ENCODE data around the gene NGEF. TPM values are rescaled to one million over a fixed set of nuclear protein-coding genes. Genes with fewer than 3 reads are reported as not detected.

The NGEF gene
- total and polyA plus RNA-seq, 4 donors = 15.4 to 46.3 (median 29.2) TPM

GRCh38 chr2:232982926-232983668 is 30.0 kb downstream of the NGEF start:
- Histone ChIP-seq H3K36me3 (ENCODE audit: control insufficient read depth, insufficient read depth, low read length) (no peaks in the 10 kb centered on the region), H3K27ac (ENCODE audit: low read depth, low read length) (no peak overlapping the region), H3K9me3 (ENCODE audit: control insufficient read depth, insufficient read depth, low read length) (no peaks in the 10 kb centered on the region), H3K27me3 (ENCODE audit: control insufficient read depth, insufficient read depth, low read length) (no peaks in the 10 kb centered on the region), H3K4me1 (ENCODE audit: control insufficient read depth, insufficient read depth, low read length) (peaks cover 5% of the 10 kb centered on the region), H3K4me3 (ENCODE audit: low read depth, low read length) (no peak overlapping the region)
- DNase-seq (ENCODE audit: low read depth in 4 of 6, low spot score in 6 of 6) = no peak
- 49% methylated on average over 14 of the region's 15 CpGs for WGBS (ENCODE audit: insufficient coverage)

- 85% methylated on average over 2 of the region's 5 CpGs for WGBS (ENCODE audit: insufficient coverage)
- Histone ChIP-seq H3K27me3 (ENCODE audit: control insufficient read depth, insufficient read depth, low read length) (no peaks in the 10 kb centered on the region), H3K36me3 (ENCODE audit: control insufficient read depth, insufficient read depth, low read length) (no peaks in the 10 kb centered on the region)
Observed at GRCh38 chr2:232981767-232982360, 31.2 kb downstream of the NGEF start.

DNA sequence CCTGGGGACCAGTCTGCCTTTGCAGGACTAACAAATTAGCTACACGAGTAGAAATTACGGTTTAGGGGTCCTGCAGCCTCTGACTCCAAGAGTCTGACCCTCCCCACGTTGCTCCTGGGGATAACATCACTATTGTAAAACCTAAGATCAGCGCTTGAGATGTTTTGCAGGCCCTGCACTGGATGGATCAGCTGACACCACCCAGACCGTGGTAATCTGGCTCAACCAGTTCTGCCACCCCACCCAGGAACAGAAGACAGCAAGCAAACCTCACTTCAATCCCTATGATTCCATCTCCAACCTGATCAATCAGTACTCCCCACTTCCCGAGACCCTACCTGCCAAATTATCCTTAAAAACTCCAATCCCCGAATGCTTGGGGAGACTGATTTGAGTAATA is 31.7 kb downstream of the NGEF start:
- Histone ChIP-seq H3K4me3 (ENCODE audit: low read depth, low read length) (no peak overlapping the region), H3K9me3 (ENCODE audit: control insufficient read depth, insufficient read depth, low read length) (no peaks in the 10 kb centered on the region), H3K4me1 (ENCODE audit: control insufficient read depth, insufficient read depth, low read length) (no peaks in the 10 kb centered on the region), H3K27me3 (ENCODE audit: control insufficient read depth, insufficient read depth, low read length) (no peaks in the 10 kb centered on the region), H3K27ac (ENCODE audit: low read depth, low read length) (no peak overlapping the region), H3K36me3 (ENCODE audit: control insufficient read depth, insufficient read depth, low read length) (no peaks in the 10 kb centered on the region)
- DNase-seq (ENCODE audit: low read depth in 4 of 6, low spot score in 6 of 6) = no peak
- 66% methylated on average over 3 of the region's 7 CpGs for WGBS (ENCODE audit: insufficient coverage)

More at GRCh38 chr2:232981767-232982360, 31.2 kb downstream of the NGEF start:
- no peak for DNase-seq (ENCODE audit: low read depth in 4 of 6, low spot score in 6 of 6)
- no peaks in the 10 kb centered on the region for H3K4me1 ChIP-seq (ENCODE audit: control insufficient read depth, insufficient read depth, low read length)
- no peak overlapping the region for H3K27ac ChIP-seq (ENCODE audit: low read depth, low read length)
- H3K4me3 ChIP-seq (ENCODE audit: low read depth, low read length) = no peak overlapping the region
- H3K9me3 ChIP-seq (ENCODE audit: control insufficient read depth, insufficient read depth, low read length) = no peaks in the 10 kb centered on the region

DNA sequence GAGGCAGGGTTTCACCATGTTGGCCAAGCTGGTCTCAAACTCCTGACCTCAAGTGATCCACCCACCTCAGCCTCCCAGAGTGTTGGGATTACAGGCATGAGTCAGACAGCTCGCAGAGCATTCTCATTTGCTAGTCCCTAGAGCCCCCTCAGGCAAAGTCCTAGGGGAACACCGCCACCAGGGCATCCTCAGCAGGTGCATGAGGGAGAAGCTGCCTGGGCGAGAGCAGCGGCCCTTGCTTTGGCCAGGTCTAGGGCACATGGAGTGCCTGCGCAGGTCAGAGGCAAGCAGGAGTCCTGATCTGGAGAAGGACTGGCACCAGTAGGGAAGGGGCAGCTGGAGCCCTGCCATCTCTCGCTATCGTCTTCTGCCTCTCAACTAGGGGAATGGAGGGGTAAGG is 32.4 kb downstream of the NGEF start:
- no peaks in the 10 kb centered on the region for H3K4me1 ChIP-seq (ENCODE audit: control insufficient read depth, insufficient read depth, low read length)
- no peak for DNase-seq (ENCODE audit: low read depth in 4 of 6, low spot score in 6 of 6)
- no peak overlapping the region for H3K27ac ChIP-seq (ENCODE audit: low read depth, low read length)
- no peaks in the 10 kb centered on the region for H3K27me3 ChIP-seq (ENCODE audit: control insufficient read depth, insufficient read depth, low read length)
- H3K36me3 ChIP-seq (ENCODE audit: control insufficient read depth, insufficient read depth, low read length) = no peaks in the 10 kb centered on the region
- H3K9me3 ChIP-seq (ENCODE audit: control insufficient read depth, insufficient read depth, low read length) = no peaks in the 10 kb centered on the region
- WGBS (ENCODE audit: insufficient coverage) = 77% methylated on average over 6 of the region's 7 CpGs
- H3K4me3 ChIP-seq (ENCODE audit: low read depth, low read length) = no peak overlapping the region

DNA sequence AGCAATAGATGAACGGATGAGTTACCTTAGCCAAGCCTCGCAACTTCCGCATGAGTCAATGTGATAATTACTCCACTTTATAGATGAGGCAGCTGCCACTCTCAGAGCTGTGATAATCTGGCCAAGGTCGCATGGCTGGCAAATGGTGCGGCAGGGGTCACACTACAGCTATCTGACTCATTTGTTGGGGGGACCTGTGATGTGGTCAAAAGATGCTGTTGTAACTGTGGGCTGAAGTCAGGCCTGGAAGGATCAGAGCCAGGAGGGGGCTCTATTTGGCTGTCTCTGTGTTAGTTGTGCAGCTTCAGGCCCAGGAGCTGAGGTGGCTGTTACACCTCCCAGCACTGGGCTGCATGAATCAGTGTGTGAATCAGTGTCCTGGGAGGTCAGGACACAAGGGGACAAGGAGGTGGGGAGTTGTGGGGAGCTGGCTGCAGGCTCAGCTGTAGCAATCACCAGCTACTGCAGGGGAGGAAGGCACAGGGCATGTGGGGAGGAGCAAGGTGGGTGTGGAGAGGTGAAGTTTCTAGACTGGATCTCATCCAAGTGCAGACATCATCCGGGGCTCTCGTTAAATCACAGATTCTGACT is 33.1 kb downstream of the NGEF start:
- no peak overlapping the region for H3K4me3 ChIP-seq (ENCODE audit: low read depth, low read length)
- WGBS (ENCODE audit: insufficient coverage) = 85% methylated on average over 3 of the region's 7 CpGs
- no peaks in the 10 kb centered on the region for H3K36me3 ChIP-seq (ENCODE audit: control insufficient read depth, insufficient read depth, low read length)
- H3K9me3 ChIP-seq (ENCODE audit: control insufficient read depth, insufficient read depth, low read length) = no peaks in the 10 kb centered on the region
- DNase-seq (ENCODE audit: low read depth in 4 of 6, low spot score in 6 of 6) = peak in 1 of 6 donors; percentile 29
- H3K27me3 ChIP-seq (ENCODE audit: control insufficient read depth, insufficient read depth, low read length) = no peaks in the 10 kb centered on the region
- H3K27ac ChIP-seq (ENCODE audit: low read depth, low read length) = no peak overlapping the region
- no peaks in the 10 kb centered on the region for H3K4me1 ChIP-seq (ENCODE audit: control insufficient read depth, insufficient read depth, low read length)

DNA sequence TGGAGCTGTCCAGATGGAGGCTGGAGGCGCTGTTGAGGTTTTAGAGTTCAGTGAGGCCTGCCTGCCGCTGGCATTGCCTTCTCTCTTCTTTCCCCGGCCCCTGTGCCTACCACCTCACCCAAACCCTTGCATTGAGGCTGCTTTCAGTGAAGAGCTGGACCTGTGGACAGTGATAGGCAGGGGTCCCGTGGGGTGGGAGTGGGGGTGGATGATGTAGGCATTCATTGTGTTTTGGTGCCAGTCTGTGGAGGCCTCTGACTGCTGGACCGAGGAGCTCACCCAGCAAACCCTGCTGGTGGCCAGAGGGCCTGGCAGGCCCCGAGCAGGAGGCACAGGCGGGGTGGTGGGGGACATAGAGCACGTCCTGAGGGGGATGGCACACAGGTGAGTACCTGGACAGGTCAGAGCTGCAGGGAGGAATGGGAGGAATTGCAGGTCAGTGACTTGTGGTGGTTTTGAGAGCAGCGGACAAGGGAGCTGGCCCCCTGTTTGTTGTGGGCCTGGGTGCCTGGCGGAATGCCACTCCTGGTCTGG is 35.6 kb downstream of the NGEF start:
- no peak overlapping the region for H3K27ac ChIP-seq (ENCODE audit: low read depth, low read length)
- no peaks in the 10 kb centered on the region for H3K4me1 ChIP-seq (ENCODE audit: control insufficient read depth, insufficient read depth, low read length)
- no peak for DNase-seq (ENCODE audit: low read depth in 4 of 6, low spot score in 6 of 6)
- H3K9me3 ChIP-seq (ENCODE audit: control insufficient read depth, insufficient read depth, low read length) = no peaks in the 10 kb centered on the region
- 90% methylated on average over 7 of the region's 10 CpGs for WGBS (ENCODE audit: insufficient coverage)
- H3K4me3 ChIP-seq (ENCODE audit: low read depth, low read length) = no peak overlapping the region
- no peaks in the 10 kb centered on the region for H3K27me3 ChIP-seq (ENCODE audit: control insufficient read depth, insufficient read depth, low read length)
- no peaks in the 10 kb centered on the region for H3K36me3 ChIP-seq (ENCODE audit: control insufficient read depth, insufficient read depth, low read length)

- no peak overlapping the region for H3K4me3 ChIP-seq (ENCODE audit: low read depth, low read length)
- 83% methylated on average over 20 of the region's 20 CpGs for WGBS (ENCODE audit: insufficient coverage)
- H3K9me3 ChIP-seq (ENCODE audit: control insufficient read depth, insufficient read depth, low read length) = no peaks in the 10 kb centered on the region
- no peak for DNase-seq (ENCODE audit: low read depth in 4 of 6, low spot score in 6 of 6)
- H3K27me3 ChIP-seq (ENCODE audit: control insufficient read depth, insufficient read depth, low read length) = no peaks in the 10 kb centered on the region
- no peak overlapping the region for H3K27ac ChIP-seq (ENCODE audit: low read depth, low read length)
- H3K36me3 ChIP-seq (ENCODE audit: control insufficient read depth, insufficient read depth, low read length) = no peaks in the 10 kb centered on the region
- no peaks in the 10 kb centered on the region for H3K4me1 ChIP-seq (ENCODE audit: control insufficient read depth, insufficient read depth, low read length)
Observed at GRCh38 chr2:232976666-232977437, 36.2 kb downstream of the NGEF start.

DNA sequence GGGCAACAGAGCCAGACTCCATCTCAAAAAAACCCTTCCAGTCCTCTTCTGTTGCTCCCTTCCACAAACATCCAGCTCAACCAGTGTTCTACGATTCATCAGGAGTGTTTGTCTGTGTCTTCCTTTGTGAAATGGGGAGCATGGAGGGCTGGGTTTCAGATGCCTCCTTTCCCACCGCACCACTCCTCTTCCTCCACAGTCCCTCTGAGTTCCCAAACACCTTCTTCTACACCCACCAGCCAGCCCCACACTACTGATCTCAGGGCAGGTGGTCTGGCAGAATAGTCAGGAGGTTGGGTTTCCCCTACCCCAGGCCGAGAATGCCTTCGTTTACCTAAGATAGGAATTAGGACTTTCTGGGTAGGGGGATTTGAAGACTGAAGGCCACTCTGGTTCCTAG is 36.9 kb downstream of the NGEF start:
- H3K4me1 ChIP-seq (ENCODE audit: control insufficient read depth, insufficient read depth, low read length) = no peaks in the 10 kb centered on the region
- no peak overlapping the region for H3K4me3 ChIP-seq (ENCODE audit: low read depth, low read length)
- H3K27me3 ChIP-seq (ENCODE audit: control insufficient read depth, insufficient read depth, low read length) = no peaks in the 10 kb centered on the region
- no peak for DNase-seq (ENCODE audit: low read depth in 4 of 6, low spot score in 6 of 6)
- H3K27ac ChIP-seq (ENCODE audit: low read depth, low read length) = no peak overlapping the region
- H3K9me3 ChIP-seq (ENCODE audit: control insufficient read depth, insufficient read depth, low read length) = no peaks in the 10 kb centered on the region
- no peaks in the 10 kb centered on the region for H3K36me3 ChIP-seq (ENCODE audit: control insufficient read depth, insufficient read depth, low read length)
- WGBS (ENCODE audit: insufficient coverage) = no CpG with 5 or more reads among the region's 4 CpGs

- DNase-seq (ENCODE audit: low read depth in 4 of 6, low spot score in 6 of 6) = no peak
- no peaks in the 10 kb centered on the region for H3K4me1 ChIP-seq (ENCODE audit: control insufficient read depth, insufficient read depth, low read length)
- no peak overlapping the region for H3K4me3 ChIP-seq (ENCODE audit: low read depth, low read length)
- H3K27ac ChIP-seq (ENCODE audit: low read depth, low read length) = no peak overlapping the region
- no peaks in the 10 kb centered on the region for H3K27me3 ChIP-seq (ENCODE audit: control insufficient read depth, insufficient read depth, low read length)
- 69% methylated on average over 6 of the region's 7 CpGs for WGBS (ENCODE audit: insufficient coverage)
- H3K9me3 ChIP-seq (ENCODE audit: control insufficient read depth, insufficient read depth, low read length) = no peaks in the 10 kb centered on the region
- no peaks in the 10 kb centered on the region for H3K36me3 ChIP-seq (ENCODE audit: control insufficient read depth, insufficient read depth, low read length)
Observed at GRCh38 chr2:232974396-232974795, 38.7 kb downstream of the NGEF start.

All from spinal cord (tissue), 10 donors.